ENCODE data around the gene OBSCN.

Gene OBSCN

GRCh38 chr1:228194921-228195812 lies 12.7 kb upstream of the OBSCN start:
- no peak for TF ChIP-seq CTCF (IDR thresholded peaks at IDR 0.05; ENCODE audit: insufficient read depth, low read depth, low read length, missing control alignments)
- no peak overlapping the region for H3K4me3 ChIP-seq (ENCODE audit: low read length)
- DNase-seq (ENCODE audit: low read depth) = no peak

GRCh38 chr1:228197555-228198147 lies 10.2 kb upstream of the OBSCN start:
- no peak overlapping the region for H3K4me3 ChIP-seq (ENCODE audit: low read length)
- DNase-seq (ENCODE audit: low read depth) = no peak
- no peak for TF ChIP-seq CTCF (IDR thresholded peaks at IDR 0.05; ENCODE audit: insufficient read depth, low read depth, low read length, missing control alignments)

- peak; percentile 22 for DNase-seq (ENCODE audit: low read depth)
- H3K4me3 ChIP-seq (ENCODE audit: low read length) = no peak overlapping the region
- TF ChIP-seq CTCF (IDR thresholded peaks at IDR 0.05; ENCODE audit: insufficient read depth, low read depth, low read length, missing control alignments) = no peak
These were observed 8.8 kb upstream of the OBSCN start for GRCh38 chr1:228198977-228199590.

- TF ChIP-seq CTCF (IDR thresholded peaks at IDR 0.05; ENCODE audit: insufficient read depth, low read depth, low read length, missing control alignments) = no peak
- H3K4me3 ChIP-seq (ENCODE audit: low read length) = no peak overlapping the region
- DNase-seq (ENCODE audit: low read depth) = no peak
These were observed 2.9 kb upstream of the OBSCN start for GRCh38 chr1:228204958-228205357.

- DNase-seq (ENCODE audit: low read depth) = no peak
- no peak overlapping the region for H3K4me3 ChIP-seq (ENCODE audit: low read length)
- no peak for TF ChIP-seq CTCF (IDR thresholded peaks at IDR 0.05; ENCODE audit: insufficient read depth, low read depth, low read length, missing control alignments)
These were observed 2.1 kb upstream of the OBSCN start for GRCh38 chr1:228205526-228206436.

GRCh38 chr1:228206582-228207351 lies 1.1 kb upstream of the OBSCN start:
- H3K4me3 ChIP-seq (ENCODE audit: low read length) = no peak overlapping the region
- no peak for DNase-seq (ENCODE audit: low read depth)
- no peak for TF ChIP-seq CTCF (IDR thresholded peaks at IDR 0.05; ENCODE audit: insufficient read depth, low read depth, low read length, missing control alignments)
